Activated naive CD4-positive, alpha-beta T cell treated with Interleukin-2 at 50 U/mL for 16 hours (primary cell): ENCODE results near the gene MEAF6.

Experiments
- DNase-seq: peaks from one replicate; pipeline ENCODE4 v3.0.0-alpha.2; 2020

Gene MEAF6

DNA sequence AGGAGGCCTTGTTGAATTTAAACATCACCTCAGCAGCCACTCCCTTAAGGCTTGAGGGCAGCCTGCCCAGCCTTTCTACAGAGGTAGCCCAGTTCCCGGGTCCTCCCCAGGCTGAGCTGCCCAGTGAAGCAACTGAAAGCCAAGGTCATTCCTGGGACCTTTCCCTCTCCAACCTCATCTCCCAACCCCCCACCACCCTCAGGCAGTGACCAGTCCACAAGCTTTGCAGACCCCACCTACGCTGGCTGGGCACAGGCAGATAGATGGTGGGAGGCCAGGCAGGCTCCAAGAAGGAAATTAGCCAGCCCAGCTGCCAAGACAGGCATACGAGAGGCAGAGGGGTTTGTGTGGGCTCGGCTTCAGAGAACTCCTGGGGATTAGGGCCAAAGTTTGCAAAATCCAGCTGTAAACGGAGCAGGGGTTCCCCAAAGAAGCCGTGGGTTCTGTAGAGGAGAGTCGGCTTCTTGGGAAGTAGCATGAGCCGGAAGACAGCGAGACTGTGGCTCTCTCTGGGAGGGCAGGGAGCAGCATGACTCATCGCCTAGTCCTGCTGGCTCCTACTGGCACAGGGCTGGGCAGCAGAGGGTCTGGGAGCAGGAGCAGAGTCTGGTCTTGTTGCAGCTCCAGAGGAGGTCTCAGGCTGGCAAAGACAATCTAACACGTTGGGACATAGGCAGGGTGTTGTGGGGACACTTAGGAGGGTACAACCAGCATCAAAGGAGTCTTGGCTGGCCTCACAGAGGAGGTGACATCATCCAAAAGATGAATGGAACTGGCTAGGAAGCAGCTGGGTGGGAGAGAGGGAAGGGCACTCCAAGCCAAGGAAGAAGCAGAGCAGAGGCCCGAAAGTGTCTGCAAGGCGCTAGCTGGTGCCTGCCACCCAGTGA lies 43.0 kb downstream of the MEAF6 start:
- DNase-seq, result no peak

DNA sequence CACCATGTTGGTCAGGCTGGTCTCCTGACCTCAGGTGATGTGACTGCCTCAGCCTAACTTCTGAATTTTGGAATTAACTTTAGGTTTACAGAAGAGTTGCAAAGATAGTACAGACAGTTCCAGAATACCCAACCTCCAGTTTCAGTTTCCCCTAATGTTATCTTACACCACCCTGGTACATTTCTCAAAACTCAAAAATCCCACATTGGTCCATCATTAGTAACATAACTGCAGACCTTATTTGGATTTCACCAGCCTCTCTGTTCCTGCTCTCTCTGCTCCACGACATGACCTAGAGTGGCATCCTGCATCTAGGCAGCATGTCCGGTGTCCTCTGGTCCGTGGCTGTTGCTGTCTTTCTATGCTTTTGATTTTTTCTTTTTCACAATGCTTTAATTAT lies 45.2 kb downstream of the MEAF6 start:
- no peak for DNase-seq

DNA sequence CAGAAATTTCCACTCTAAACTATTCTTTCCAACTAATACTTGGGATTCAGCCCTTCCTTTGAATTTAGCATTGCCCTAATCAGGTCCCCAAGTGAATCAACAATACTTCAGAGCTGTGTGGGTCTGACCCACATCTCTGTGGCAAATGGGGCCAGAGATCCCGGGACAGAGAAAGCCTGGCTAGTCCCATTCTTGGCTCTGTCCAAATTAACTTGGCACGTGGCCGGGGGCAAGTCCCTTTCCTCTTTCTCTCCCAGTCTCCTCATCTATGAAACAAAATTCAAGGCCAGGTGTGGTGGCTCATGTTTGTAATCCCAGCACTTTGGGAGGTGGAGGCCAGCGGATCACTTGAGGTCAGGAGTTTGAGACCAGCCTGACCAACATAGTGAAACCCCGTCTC lies 46.5 kb downstream of the MEAF6 start:
- no peak for DNase-seq

DNA sequence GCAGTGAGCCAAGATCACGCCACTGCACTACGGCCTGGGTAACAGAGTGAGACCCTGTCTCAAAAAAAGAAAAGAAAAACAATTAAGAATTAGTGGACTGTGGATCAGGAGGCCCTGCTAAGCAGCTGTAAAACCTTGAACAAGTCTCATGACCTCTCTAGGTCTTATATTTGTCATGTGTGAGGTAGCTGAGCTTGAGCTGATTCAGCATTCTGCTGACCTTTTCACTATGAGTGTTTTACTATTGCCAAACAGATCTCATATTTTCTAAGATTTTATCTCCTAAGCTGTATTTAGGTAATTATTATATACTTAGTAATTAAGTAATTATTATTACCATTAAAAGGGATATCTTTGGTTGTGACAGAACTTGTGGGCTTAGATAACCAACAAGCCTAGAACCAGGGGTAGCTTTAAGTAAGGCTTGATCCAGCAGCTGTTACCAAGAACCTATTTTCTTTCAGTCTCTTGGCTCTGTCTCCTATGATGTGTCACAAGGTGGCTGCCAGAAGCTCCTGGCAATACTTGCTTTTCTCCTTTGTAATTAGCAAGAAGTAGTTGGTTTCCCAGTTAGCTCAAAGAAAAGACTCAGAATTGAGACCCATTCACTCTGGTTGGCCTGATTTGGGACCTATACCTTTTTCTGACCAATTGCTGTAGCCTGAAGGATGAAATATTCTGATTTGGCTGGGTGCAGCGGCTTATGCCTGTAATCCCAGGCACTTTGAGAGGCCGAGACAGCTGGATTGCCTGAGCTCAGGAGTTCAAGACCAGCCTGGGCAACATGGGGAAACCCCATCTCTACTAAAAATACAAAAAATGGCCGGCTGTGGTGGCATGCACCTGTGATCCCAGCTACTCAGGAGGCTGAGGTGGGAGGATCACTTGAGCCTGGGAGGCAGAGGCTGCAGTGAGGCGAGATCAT lies 48.7 kb downstream of the MEAF6 start:
- DNase-seq, result no peak

DNA sequence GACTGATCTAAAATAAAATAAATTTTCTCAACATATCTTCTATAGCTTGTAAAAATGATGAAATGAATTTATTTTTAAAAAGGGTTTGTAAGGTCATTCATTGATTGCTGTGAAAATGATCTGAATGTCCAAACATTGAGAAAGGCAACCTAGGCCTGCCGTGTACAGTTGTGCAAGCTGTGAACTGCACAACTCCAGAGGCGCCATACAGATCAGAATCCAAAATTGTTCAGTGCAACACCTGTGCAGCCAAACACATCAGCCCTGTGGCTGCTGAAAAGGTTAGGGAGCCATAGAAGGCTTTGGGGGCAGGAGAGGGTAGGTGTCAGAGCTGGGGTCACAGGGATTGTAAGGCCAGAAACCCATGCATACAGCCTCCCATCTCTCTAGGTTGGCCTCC lies 50.1 kb downstream of the MEAF6 start:
- DNase-seq, result no peak

- DNase-seq, result no peak
These were observed 52.7 kb downstream of the MEAF6 start for GRCh38 chr1:37461698-37462436.

DNA sequence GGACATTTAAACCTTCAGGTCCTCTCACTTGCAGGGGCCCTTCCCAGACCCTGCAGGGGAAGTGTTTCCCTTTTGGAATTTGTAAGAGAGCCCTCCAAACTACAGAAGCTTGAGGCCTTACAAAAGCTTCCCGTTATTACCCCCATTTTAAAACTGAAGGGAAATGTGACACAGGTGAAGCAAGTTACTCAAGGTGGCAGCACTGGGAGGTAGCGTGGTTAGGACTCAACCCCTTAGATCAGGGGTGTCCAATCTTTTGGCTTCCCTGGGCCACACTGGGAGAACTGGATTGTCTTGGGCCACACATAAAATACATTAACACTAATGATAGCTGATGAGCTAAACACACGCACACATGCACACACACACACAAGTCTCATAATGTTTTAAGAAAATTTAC lies 56.0 kb downstream of the MEAF6 start:
- no peak for DNase-seq

- no peak for DNase-seq
These were observed 58.0 kb downstream of the MEAF6 start for GRCh38 chr1:37456614-37457013.

- DNase-seq, result no peak
These were observed 59.0 kb downstream of the MEAF6 start for GRCh38 chr1:37455516-37455915.

GRCh38 chr1:37453647-37454046 lies 60.9 kb downstream of the MEAF6 start:
- no peak for DNase-seq

GRCh38 chr1:37452416-37452815 lies 62.1 kb downstream of the MEAF6 start:
- DNase-seq, result no peak

DNA sequence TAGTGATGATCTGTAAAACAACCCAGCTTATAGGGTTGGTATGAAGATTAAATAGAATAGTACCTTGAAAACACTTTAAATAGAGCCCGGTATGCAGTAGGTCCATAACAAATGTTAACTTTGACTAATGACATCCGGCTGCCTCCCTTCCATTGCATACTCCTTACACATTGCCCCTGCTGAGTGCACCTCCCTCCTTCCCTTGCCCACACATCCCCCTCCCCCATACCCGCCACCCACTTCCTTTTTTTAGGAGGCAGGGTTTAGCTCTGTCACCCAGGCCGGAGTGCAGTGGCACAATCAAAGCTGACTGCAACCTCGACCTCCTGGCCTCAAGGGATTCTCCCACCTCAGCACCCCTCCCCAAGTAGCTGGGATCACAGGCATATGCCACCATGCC lies 64.6 kb downstream of the MEAF6 start:
- peak; percentile 12 for DNase-seq

DNA sequence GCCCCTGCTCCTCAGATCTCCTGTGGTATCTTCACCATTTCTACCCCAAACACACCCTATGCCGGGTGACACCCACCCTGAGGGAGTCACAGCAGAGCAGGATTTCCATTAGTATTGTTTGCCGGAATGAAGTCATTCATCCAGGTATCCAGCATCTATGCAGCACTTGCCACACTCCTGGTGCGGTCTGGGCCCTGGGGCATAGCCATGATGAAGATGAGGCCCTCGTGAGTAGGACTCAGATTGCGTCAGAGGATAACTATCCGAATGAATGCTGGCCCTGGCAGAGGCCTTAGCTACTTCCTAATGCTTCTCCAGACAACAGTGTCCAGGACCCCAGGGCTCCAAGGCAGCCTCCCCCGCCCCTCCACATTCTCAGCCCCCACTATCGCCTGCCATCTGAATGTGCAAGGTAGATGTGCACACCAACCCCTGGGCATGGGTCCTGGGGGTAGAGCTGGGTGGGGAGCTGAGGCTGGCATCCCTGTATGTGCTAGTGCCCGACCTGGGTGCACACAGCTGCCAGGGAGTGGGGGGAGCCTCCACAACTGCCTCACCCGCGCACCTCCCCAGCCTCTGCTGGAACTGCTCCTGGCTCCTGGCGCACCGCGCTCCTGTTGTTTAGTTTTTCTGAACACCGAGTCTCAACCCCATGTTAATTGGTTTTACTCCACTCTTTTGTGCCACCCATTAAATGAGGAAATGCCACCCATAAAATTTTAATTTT lies 65.7 kb downstream of the MEAF6 start:
- no peak for DNase-seq

DNA sequence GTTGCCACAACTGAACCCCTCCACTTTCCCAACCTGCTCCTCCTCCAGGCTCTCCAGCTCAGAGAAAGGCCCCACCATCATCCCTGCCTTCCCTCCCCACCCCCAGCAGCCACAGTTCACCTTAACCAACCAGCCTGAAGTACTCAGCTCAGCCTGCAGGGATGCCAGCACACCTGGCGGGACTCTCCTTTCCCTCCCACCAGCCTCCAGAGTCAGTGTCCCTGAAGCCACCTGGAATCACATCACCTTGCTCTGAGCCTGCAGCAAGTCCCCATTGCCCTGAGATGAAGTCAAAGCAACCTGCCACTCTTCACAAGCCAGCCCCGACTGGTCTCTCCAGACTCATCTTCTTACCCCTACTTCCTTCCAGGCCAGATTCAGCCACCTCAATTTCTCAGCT lies 66.4 kb downstream of the MEAF6 start:
- DNase-seq, result no peak

DNA sequence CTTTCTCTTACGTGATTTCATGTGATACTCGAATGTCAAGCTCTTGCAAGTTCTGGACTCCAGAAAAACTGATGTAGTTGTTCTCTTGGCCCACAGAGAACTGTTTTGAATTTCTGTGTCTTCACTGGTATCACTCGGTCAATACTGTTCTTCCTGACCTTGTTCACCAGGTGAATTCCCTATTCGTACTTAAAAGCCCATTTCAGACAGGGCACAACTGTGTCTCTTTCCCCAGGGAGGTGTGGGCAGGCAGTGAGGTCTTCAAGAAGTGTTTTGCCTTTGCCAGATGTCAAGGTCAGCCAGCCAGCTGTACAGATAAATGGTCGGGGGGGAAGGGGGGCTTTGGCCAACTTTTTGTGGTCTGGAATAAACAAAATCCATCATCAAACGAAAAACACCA lies 67.7 kb downstream of the MEAF6 start:
- no peak for DNase-seq

GRCh38 chr1:37442644-37443043 lies 71.9 kb downstream of the MEAF6 start:
- DNase-seq, result no peak
